Naive thymus-derived CD4-positive, alpha-beta T cell (primary cell): ENCODE results near the gene TRIM25. TPM values are rescaled to one million over a fixed set of nuclear protein-coding genes. Genes with fewer than 3 reads are reported as not detected.

Experiments used
- ATAC-seq: fragments of 150-1000 bp; cut with Tn5 transposase; 2 replicates; pipeline ENCODE4 v1.10.0; 2021; ENCODE audit warnings: mild to moderate bottlenecking, moderate library complexity
- CTCF ChIA-PET: fragments of 350-600 bp; sonication (Branson Sonifier 250); formaldehyde crosslinking; loops from one replicate; lab custom pipeline; 2021; ENCODE audit warnings: antibody characterized with exemption; lab: Charles Lee
- POLR2A ChIA-PET: fragments of 350-600 bp; sonication (Branson Sonifier 250); formaldehyde crosslinking; loops from one replicate; lab custom pipeline; 2021; ENCODE audit warnings: antibody characterized with exemption, inconsistent platforms; lab: Charles Lee
- DNase-seq, 9 donors: peaks; one replicate each; pipeline versions ENCODE4 v3.0.0 to v3.0.0-alpha.2; 2020 to 2022; ENCODE audit warnings: mixed read lengths in 1 of 9
- H3K27ac ChIP-seq: one replicate; pipeline ENCODE4 v1.7.0; 2013; ENCODE audit warnings: mild to moderate bottlenecking, low read depth, low read length, moderate library complexity
- H3K27me3 ChIP-seq, 2 donors: one replicate each; pipeline ENCODE4 v1.7.0; 2013; ENCODE audit warnings: low read length in 2 of 2, mild to moderate bottlenecking in 2 of 2, moderate library complexity in 2 of 2; ENCODE audit not compliant: control insufficient read depth in 2 of 2, insufficient read depth in 2 of 2
- H3K36me3 ChIP-seq, 3 experiments: 1 replicate in 2 of 3; 2 replicates in 1 of 3; pipeline ENCODE4 v1.7.0; 2013; ENCODE audit warnings: low read length in 3 of 3, mild to moderate bottlenecking in 3 of 3, moderate library complexity in 1 of 3; ENCODE audit not compliant: insufficient read depth in 3 of 3, control insufficient read depth in 2 of 3
- H3K4me1 ChIP-seq, 2 donors: one replicate each; pipeline ENCODE4 v1.7.0; 2013; ENCODE audit warnings: low read length in 2 of 2, mild to moderate bottlenecking in 2 of 2, moderate library complexity in 1 of 2; ENCODE audit not compliant: control insufficient read depth in 2 of 2, insufficient read depth in 2 of 2
- H3K4me3 ChIP-seq: 2 replicates; pipeline ENCODE4 v1.7.0; 2013; ENCODE audit warnings: mild to moderate bottlenecking, low read length
- H3K9me3 ChIP-seq, 3 experiments: 1 replicate in 2 of 3; 2 replicates in 1 of 3; pipeline ENCODE4 v1.7.0; 2013; ENCODE audit warnings: low read length in 3 of 3; ENCODE audit not compliant: control insufficient read depth in 2 of 3
- H3K27ac Mint-ChIP-seq, 9 donors: one replicate each; pipeline ENCODE4 v1.8.0; 2020 to 2022; ENCODE audit warnings: mixed read lengths in 9 of 9, mild to moderate bottlenecking in 8 of 9, moderate library complexity in 5 of 9, inconsistent platforms in 2 of 9
- H3K27me3 Mint-ChIP-seq, 5 donors: one replicate each; pipeline ENCODE4 v1.8.0; 2021 to 2022; ENCODE audit warnings: mixed read lengths in 5 of 5, mild to moderate bottlenecking in 1 of 5
- H3K36me3 Mint-ChIP-seq, 5 donors: one replicate each; pipeline ENCODE4 v1.8.0; 2020 to 2022; ENCODE audit warnings: mixed read lengths in 5 of 5, mild to moderate bottlenecking in 3 of 5, inconsistent platforms in 1 of 5
- H3K4me1 Mint-ChIP-seq, 7 donors: one replicate each; pipeline ENCODE4 v1.8.0; 2020 to 2022; ENCODE audit warnings: mixed read lengths in 7 of 7, mild to moderate bottlenecking in 3 of 7, inconsistent platforms in 1 of 7
- H3K4me3 Mint-ChIP-seq, 10 donors: one replicate each; pipeline ENCODE4 v1.8.0; 2020 to 2022; ENCODE audit warnings: mild to moderate bottlenecking in 10 of 10, mixed read lengths in 10 of 10, moderate library complexity in 6 of 10, inconsistent platforms in 2 of 10
- H3K9me3 Mint-ChIP-seq, 11 donors: one replicate each; pipeline ENCODE4 v1.8.0; 2020 to 2022; ENCODE audit warnings: mixed read lengths in 11 of 11, mild to moderate bottlenecking in 4 of 11, inconsistent platforms in 1 of 11, moderate library complexity in 1 of 11
- intact Hi-C, 2 donors: fragments of 100-400 bp; cut with micrococcal nuclease; formaldehyde crosslinking; loops; one replicate each; pipeline ENCODE4 v1.15.1; 2023
- polyA plus RNA-seq, 2 donors: library from polyadenylated mRNA; unstranded; fragments of 300-500 nt; fragmentation: Illumina TruSeq; gene quantifications; one replicate each; pipeline ENCODE4 v1.2.3, GENCODE V29; 2021
- total RNA-seq, 6 experiments: library from RNA in 5 of 6; stranded (reverse) in 5 of 6; gene quantifications; 1 replicate in 5 of 6; 2 replicates in 1 of 6; pipeline ENCODE4 v1.2.3 and lab custom pipeline; 2021 to 2026

Gene TRIM25
- total and polyA plus RNA-seq, 7 experiments from 2014 or later = 4.8 to 133 (median 58.9) TPM

DNA sequence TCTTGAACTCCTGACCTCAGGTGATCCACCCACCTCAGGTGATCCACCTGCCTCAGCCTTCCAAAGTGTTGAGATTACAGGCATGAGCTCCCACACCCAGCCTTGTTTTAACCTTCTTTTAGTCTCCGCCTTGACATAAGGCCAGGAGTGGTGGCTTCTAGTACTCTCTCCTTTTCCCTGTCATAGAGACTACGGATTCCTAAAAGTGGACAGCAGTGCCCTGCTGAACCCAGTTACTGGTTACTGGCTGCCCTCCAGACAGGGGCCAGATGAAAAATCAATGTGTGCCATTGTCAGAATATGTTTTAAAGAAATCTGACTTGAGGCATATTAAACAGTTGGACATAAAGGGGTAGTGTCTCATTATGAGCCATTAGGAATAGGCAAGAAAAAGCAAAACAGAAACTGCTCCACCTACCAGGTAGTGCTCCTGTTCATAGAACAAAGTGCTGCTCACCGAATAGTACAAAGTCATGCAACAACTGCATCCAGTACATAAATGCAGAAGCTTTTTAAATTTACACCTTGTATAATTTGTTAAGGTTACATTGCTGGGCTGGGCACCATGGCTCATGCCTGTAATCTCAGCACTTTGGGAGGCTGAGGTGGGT lies 32.1 kb downstream of the TRIM25 start:
- Mint-ChIP-seq H3K27me3 (peaks cover 0 to 2% (median 0%) of the 10 kb centered on the region in 5 donors), H3K36me3 (peaks cover 0 to 13% (median 5%) of the 10 kb centered on the region in 5 donors), H3K4me1 (peaks cover 0 to 10% (median 5%) of the 10 kb centered on the region in 7 donors), H3K9me3 (peaks cover 0 to 2% (median 0%) of the 10 kb centered on the region in 11 donors), H3K27ac (no peak overlapping the region), H3K4me3 (no peak overlapping the region)
- ChIA-PET POLR2A (no interaction called here), CTCF (no interaction called here)
- intact Hi-C loops = no loop called here
- H3K27me3 ChIP-seq = no peaks in the 10 kb centered on the region
- no peaks in the 10 kb centered on the region for H3K36me3 ChIP-seq
- DNase-seq (no peak), ATAC-seq (no peak)
- H3K27ac ChIP-seq = no peak overlapping the region
- H3K4me1 ChIP-seq = no peaks in the 10 kb centered on the region
- no peak overlapping the region for H3K4me3 ChIP-seq
- H3K9me3 ChIP-seq = no peaks in the 10 kb centered on the region

DNA sequence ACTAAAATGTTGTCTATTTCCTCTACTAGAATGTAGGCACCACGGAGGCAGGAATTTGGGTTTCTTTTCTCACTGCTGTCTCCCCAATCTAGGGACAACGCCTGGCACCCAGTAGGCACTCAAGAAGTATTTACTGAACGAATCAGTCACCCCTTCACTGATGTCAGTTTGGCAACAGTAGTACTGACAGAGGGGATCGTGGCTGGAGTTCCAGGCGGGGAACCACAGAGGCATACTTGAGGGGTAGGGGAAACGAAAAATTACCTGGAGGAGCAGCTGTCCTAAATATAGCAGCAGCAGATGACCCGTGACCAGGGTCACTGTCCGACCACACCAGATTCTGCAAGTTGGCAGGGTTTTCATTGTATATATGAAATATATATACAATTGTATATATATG lies 33.3 kb downstream of the TRIM25 start:
- Histone ChIP-seq H3K9me3 (no peaks in the 10 kb centered on the region), H3K27ac (no peak overlapping the region), H3K4me3 (no peak overlapping the region), H3K27me3 (no peaks in the 10 kb centered on the region), H3K36me3 (no peaks in the 10 kb centered on the region), H3K4me1 (no peaks in the 10 kb centered on the region)
- DNase-seq = no peak
- H3K27ac Mint-ChIP-seq = peak overlapping the region in 1 of 9 donors; percentile 18
- ATAC-seq = no peak
- peaks cover 0 to 2% (median 0%) of the 10 kb centered on the region in 11 donors for H3K9me3 Mint-ChIP-seq
- peaks cover 0 to 12% (median 0%) of the 10 kb centered on the region in 5 donors for H3K27me3 Mint-ChIP-seq
- POLR2A ChIA-PET = no interaction called here
- H3K4me3 Mint-ChIP-seq = no peak overlapping the region
- H3K36me3 Mint-ChIP-seq = peaks cover 0 to 5% (median 1%) of the 10 kb centered on the region in 5 donors
- H3K4me1 Mint-ChIP-seq = peaks cover 0 to 14% (median 5%) of the 10 kb centered on the region in 7 donors
- CTCF ChIA-PET = no interaction called here
- intact Hi-C loops = no loop called here

DNA sequence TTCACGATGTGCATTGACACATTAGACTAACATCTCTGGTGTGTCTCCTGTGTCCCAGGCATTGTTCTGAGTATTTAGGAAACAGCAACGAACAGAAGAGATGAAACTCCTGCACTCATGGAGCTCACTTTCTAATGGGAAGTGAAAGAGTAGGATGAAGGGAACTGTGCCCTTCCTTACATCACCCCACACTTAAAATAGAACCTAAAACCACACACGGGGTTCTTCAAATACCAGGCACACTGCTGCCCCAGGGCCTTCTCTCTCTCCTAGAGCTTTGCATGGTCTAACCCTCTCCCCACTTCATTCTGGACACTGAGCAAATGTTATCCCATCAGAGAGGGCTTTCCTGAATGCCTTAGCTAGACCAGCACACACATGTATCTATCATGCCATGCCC lies 33.7 kb downstream of the TRIM25 start:
- H3K4me3 Mint-ChIP-seq = no peak overlapping the region
- H3K4me3 ChIP-seq = no peak overlapping the region
- H3K27me3 ChIP-seq = no peaks in the 10 kb centered on the region
- peaks cover 0 to 13% (median 0%) of the 10 kb centered on the region in 5 donors for H3K27me3 Mint-ChIP-seq
- H3K4me1 ChIP-seq = no peaks in the 10 kb centered on the region
- intact Hi-C loops = no loop called here
- H3K36me3 ChIP-seq = no peaks in the 10 kb centered on the region
- H3K9me3 ChIP-seq = no peaks in the 10 kb centered on the region
- POLR2A ChIA-PET = no interaction called here
- no peak for DNase-seq
- H3K9me3 Mint-ChIP-seq = peaks cover 0 to 2% (median 0%) of the 10 kb centered on the region in 11 donors
- no peak overlapping the region for H3K27ac ChIP-seq
- H3K36me3 Mint-ChIP-seq = peaks cover 0 to 5% (median 1%) of the 10 kb centered on the region in 5 donors
- peaks cover 0 to 14% (median 5%) of the 10 kb centered on the region in 7 donors for H3K4me1 Mint-ChIP-seq
- peak; percentile 14 for ATAC-seq
- peak overlapping the region in 2 of 9 donors; percentile 18 to 29 for H3K27ac Mint-ChIP-seq
- CTCF ChIA-PET = interaction anchor here (0.8 kb wide), 1 partner anchor 1582 kb away, joined by 3 read pairs; no protein-coding TSS in a partner anchor

DNA sequence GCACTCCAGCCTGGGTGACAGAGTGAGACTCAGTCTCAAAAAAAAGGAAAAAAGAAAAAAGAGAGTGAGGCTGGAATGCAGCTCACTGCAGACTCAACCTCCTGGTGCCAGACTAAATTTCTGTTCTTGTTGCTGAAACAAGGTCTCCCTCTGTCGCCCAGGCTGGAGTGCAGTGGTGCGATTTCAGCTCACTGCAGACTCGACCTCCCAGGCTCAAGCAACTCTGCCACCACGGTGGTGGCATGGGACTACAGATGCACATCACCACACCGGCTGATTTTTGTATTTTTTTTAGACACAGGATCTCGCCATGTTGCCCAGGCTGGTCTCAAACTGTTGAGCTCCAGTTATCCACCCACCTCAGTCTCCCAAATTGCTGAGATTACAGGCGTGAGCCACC lies 34.6 kb downstream of the TRIM25 start:
- ATAC-seq (no peak), DNase-seq (no peak)
- POLR2A ChIA-PET = no interaction called here
- CTCF ChIA-PET = no interaction called here
- Histone ChIP-seq H3K27ac (no peak overlapping the region), H3K9me3 (no peaks in the 10 kb centered on the region), H3K4me1 (no peaks in the 10 kb centered on the region), H3K27me3 (no peaks in the 10 kb centered on the region), H3K36me3 (no peaks in the 10 kb centered on the region), H3K4me3 (no peak overlapping the region)
- Mint-ChIP-seq H3K27ac (no peak overlapping the region), H3K9me3 (peaks cover 0 to 2% (median 0%) of the 10 kb centered on the region in 11 donors), H3K4me1 (peaks cover 0 to 14% (median 5%) of the 10 kb centered on the region in 7 donors), H3K27me3 (peaks cover 0 to 20% (median 0%) of the 10 kb centered on the region in 5 donors), H3K36me3 (peaks cover 0 to 5% (median 1%) of the 10 kb centered on the region in 5 donors), H3K4me3 (no peak overlapping the region)
- intact Hi-C loops = no loop called here

DNA sequence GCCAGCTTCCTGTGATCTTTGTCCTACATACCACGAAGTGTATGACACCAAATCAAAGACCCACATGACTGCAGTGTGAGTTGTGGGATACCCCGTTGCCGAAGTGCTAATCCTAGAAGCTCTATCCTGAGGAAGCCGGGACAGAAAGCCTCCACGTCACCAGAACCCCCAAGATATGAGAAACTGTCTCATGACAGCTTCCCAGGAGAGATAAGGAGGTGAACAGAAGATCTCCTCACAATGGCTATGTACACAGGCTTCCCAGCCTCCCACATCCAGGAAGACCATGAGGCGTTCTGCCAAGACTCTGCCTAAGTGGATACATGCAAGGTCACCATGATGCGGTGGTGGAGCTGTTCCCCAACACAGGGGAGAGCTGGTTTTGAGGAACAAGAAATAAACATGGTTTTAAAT lies 37.1 kb downstream of the TRIM25 start:
- intact Hi-C loops = no loop called here
- CTCF ChIA-PET = no interaction called here
- H3K27ac Mint-ChIP-seq = no peak overlapping the region
- H3K9me3 Mint-ChIP-seq = peaks cover 0 to 2% (median 0%) of the 10 kb centered on the region in 11 donors
- POLR2A ChIA-PET = no interaction called here
- Histone ChIP-seq H3K27ac (no peak overlapping the region), H3K4me1 (no peaks in the 10 kb centered on the region), H3K4me3 (no peak overlapping the region), H3K9me3 (no peaks in the 10 kb centered on the region), H3K27me3 (no peaks in the 10 kb centered on the region), H3K36me3 (no peaks in the 10 kb centered on the region)
- peaks cover 0 to 24% (median 2%) of the 10 kb centered on the region in 5 donors for H3K27me3 Mint-ChIP-seq
- H3K4me3 Mint-ChIP-seq = no peak overlapping the region
- H3K4me1 Mint-ChIP-seq = peaks cover 0 to 14% (median 5%) of the 10 kb centered on the region in 7 donors
- DNase-seq = no peak
- H3K36me3 Mint-ChIP-seq = peaks cover 0 to 5% (median 1%) of the 10 kb centered on the region in 5 donors
- no peak for ATAC-seq

DNA sequence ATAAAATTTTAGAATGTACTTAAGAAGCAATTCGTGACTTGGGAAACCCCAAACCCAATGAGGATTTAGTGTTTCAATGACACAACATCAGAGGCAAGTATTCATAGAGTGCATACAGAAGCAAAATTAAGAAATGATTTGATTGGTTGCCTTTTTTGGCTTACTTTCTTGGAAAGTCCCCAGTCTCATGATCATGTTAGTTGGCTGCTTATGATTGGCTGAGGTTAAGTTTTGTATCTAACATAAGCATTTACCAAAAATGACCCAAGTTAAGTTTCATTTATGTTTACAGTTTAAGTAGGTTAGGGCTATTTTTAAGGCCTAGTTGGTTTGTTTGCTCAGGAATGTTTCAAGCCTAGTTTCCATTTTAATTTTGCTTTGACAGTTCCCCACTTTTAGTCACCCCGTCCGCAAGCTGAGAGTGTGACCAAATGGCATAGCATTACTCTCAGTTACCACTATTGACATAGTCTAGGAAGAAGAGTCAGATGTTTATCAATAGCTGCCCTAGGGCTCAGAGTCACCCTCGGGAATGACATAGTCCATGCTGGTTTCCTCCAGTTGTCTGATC lies 43.7 kb downstream of the TRIM25 start:
- H3K9me3 Mint-ChIP-seq = peaks cover 0 to 3% (median 0%) of the 10 kb centered on the region in 11 donors
- no peak overlapping the region for H3K4me3 Mint-ChIP-seq
- intact Hi-C loops = no loop called here
- Histone ChIP-seq H3K9me3 (no peaks in the 10 kb centered on the region), H3K27ac (no peak overlapping the region), H3K4me1 (no peaks in the 10 kb centered on the region), H3K4me3 (no peak overlapping the region), H3K36me3 (no peaks in the 10 kb centered on the region), H3K27me3 (no peaks in the 10 kb centered on the region)
- ChIA-PET CTCF (interaction anchor here (0.8 kb wide), 1 partner anchor 19 kb away, joined by 3 read pairs; no protein-coding TSS in a partner anchor), POLR2A (interaction anchor here (0.7 kb wide), 1 partner anchor 56 kb away, joined by 5 read pairs; no protein-coding TSS in a partner anchor)
- H3K4me1 Mint-ChIP-seq = peaks cover 0 to 6% (median 0%) of the 10 kb centered on the region in 7 donors
- H3K36me3 Mint-ChIP-seq = peaks cover 0 to 6% (median 0%) of the 10 kb centered on the region in 5 donors
- DNase-seq (no peak), ATAC-seq (peak; percentile 76)
- peaks cover 0 to 11% (median 2%) of the 10 kb centered on the region in 5 donors for H3K27me3 Mint-ChIP-seq
- peak overlapping the region in 2 of 9 donors; percentile 65 to 85 for H3K27ac Mint-ChIP-seq
